ENCODE measurements around the gene SLC26A2. TPM values are rescaled to one million over a fixed set of nuclear protein-coding genes. Genes with fewer than 3 reads are reported as not detected.
"Not testable (repeated sequence)": the region's sequence is repeated elsewhere in the genome, so short reads cannot be mapped to it uniquely, and the experiment has no call there.

The SLC26A2 gene
- total RNA-seq, 4 donors from 2014 or later = 14.8 to 21.8 (median 16.6) TPM

DNA sequence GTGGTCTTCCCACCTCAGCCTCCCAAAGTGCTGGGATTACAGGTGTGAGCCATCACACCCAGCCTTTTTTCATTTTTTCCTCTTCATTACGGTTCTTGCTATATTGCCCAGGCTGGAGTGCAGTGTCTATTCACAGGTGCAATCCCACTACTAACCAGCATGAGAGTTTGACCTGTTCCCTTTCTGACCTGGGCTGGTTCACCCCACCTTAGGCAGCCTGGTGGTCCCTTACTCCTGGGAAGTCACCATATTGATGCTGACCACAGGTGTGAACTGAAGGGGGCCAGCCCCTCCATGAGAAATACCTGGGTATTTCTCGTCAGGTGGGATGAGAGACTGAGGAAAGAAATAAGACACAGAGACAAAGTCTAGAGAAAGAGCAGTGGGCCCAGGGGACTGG is 18.4 kb upstream of the SLC26A2 start:
- TF ChIP-seq, protein P1, sequence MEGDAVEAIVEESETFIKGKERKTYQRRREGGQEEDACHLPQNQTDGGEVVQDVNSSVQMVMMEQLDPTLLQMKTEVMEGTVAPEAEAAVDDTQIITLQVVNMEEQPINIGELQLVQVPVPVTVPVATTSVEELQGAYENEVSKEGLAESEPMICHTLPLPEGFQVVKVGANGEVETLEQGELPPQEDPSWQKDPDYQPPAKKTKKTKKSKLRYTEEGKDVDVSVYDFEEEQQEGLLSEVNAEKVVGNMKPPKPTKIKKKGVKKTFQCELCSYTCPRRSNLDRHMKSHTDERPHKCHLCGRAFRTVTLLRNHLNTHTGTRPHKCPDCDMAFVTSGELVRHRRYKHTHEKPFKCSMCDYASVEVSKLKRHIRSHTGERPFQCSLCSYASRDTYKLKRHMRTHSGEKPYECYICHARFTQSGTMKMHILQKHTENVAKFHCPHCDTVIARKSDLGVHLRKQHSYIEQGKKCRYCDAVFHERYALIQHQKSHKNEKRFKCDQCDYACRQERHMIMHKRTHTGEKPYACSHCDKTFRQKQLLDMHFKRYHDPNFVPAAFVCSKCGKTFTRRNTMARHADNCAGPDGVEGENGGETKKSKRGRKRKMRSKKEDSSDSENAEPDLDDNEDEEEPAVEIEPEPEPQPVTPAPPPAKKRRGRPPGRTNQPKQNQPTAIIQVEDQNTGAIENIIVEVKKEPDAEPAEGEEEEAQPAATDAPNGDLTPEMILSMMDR (IDR thresholded peaks at IDR 0.05) = no peak
- no peak for ATAC-seq (ENCODE audit: low FRiP score)

DNA sequence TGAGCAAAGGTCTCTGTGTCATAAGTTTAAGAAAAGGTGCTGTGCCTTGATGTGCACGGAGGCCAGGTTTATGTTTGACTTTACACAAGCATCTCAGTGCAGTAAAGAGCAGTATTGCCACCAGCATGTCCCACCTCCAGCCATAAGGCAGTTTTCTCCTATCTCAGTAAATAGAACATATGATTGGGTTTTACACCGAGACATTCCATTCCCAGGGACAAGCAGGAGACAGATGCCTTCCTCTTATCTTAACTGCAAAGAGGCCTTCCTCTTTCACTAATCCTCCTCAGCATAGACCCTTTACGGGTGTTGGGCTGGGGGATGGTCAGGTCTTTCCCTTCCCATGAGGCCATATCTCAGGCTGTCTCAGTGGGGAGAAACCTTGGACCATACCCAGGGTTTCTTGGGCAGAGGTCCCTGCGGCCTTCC is 17.8 kb upstream of the SLC26A2 start:
- not testable (repeated sequence) for DNase-seq (ENCODE audit: low spot score); ATAC-seq (ENCODE audit: low FRiP score)

More for the DNA sequence above, 18.4 kb upstream of the SLC26A2 start:
- DNase-seq (ENCODE audit: low spot score) = no peak

DNA sequence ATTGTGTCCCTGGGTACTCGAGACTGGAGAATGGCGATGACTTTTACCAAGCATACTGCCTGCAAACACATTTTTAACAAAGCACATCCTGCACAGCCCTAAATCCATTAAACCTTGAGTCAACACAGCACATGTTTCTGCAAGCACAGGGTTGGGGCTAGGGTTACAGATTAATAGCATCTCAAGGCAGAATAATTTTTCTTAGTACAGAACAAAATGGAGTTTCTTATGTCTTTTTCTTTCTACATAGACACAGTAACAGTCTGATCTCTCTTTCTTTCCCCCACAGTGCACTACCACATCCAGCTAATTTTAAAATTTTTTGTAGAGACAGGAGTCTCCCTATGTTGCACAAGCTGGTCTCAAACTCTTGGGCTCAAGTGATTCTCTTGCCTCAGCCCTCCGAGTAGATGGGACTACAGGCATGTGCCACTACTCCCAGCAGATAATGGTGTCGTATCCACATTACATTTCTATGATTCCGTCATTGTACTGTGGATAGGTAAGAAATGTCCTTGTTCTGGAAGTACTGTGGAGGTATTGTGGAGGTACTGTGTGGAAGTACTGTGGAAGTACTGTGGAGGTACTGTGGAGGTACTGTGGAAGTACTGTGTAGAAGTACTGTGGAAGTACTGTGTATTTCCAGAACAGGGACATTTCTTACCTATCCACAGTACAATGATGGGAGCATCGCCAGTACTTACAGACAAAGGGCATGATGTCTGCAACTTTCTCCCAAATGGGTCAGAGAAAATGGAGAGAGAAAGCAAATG is 17.2 kb upstream of the SLC26A2 start:
- not testable (repeated sequence) for ATAC-seq (ENCODE audit: low FRiP score)

DNA sequence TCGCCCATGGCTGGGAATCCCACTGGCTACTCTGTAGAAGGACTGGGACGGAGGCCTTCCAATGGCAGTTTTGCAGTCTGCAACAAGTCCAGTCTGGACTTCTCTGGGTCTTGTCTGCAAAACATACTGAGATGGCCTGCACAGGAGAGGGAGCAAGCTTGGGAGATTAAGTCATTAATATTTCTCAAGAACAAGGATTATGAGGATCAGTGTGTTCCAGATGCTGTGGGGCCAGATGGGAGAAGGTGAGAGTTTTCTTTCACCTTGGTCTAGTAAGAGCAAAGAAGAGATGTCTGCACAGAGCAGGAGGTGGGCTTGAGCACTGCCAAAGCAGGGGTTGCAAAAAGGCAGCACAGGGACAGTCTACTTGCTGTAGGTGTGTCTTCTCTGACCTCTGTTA is 15.9 kb upstream of the SLC26A2 start, which contains the start of gene PDE6A:
Gene PDE6A, minus strand, starts transcription at position 128 of the 400 bp plus-strand sequence. Its CDS starts 120 bp downstream, at position 8.
- DNase-seq (ENCODE audit: low spot score) (no peak), ATAC-seq (ENCODE audit: low FRiP score) (no peak)
- TF ChIP-seq, protein P1 (IDR thresholded peaks at IDR 0.05) = no peak

More for the DNA sequence above, 17.2 kb upstream of the SLC26A2 start:
- DNase-seq (ENCODE audit: low spot score) = not testable (repeated sequence)

DNA sequence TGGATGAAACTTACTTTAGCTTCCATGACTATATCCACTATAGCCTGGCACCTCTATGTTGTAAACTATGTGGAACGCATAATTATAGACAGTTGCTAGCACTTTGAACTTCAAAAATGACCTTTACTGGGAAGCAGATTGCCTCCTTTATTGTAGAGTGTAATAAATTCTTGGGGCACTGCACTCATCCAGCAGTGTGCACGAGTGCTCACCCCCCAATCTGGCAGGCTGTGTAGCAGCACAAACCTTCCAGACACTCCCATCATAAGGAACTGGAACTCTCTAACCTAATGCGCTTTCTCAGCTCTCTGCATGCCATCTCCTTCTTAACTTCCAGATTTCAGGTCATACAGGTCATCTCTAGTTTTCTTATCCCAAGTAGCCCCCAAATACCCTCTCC is 14.4 kb upstream of the SLC26A2 start:
- TF ChIP-seq, protein P1 (IDR thresholded peaks at IDR 0.05) = no peak
- no peak for DNase-seq (ENCODE audit: low spot score)
- ATAC-seq (ENCODE audit: low FRiP score) = no peak

DNA sequence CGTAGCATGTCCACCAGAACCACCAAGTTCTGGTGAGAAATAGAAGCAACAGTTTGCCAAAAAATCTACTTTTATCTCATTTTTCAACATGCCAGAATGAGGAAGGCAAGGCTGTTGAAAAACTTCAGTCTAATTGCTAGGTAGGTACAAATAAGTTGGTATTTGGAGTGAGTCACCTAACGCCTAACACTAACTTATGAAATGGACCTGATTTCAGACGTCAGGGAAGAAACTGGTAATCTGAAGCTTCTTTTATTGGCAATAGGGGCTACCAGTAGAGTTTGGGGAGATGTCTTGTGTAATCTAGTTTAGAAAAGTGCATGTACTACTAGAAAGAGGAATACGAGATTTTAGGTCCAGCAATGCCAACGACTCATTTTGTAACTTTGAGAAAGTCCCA is 11.6 kb upstream of the SLC26A2 start:
- DNase-seq (ENCODE audit: low spot score) = no peak
- peak; percentile 68 for ATAC-seq (ENCODE audit: low FRiP score)
- TF ChIP-seq, protein P1 (IDR thresholded peaks at IDR 0.05) = no peak

DNA sequence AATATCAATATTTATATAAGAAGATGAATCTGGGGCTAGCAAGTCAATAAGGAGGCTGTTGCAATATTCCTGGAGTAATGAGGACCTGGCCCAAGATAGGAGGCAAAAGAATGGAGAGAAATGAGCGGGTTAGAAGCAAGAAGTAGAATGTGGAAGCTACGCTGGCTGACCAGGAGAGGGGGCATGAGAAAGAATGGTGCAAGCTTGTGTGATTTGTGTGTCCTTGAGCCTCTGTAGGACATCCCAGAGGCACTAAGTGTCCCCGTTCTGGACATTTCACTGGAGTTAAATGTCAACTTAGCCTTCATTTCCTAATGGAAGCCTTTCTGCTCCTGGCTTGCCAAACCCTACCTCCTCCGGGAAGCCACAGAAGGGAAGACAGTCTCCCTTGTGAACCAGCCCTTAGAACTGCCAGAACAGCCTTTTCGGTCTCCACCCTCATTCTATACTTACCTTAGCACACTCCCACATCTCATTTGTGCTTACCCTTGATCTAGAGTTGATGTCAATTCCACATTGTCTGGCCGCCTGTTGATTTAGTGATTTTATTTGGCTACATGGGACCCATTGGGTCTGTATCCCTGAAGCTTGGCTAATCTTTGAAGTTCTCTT is 9.3 kb upstream of the SLC26A2 start:
- TF ChIP-seq, protein P1 (IDR thresholded peaks at IDR 0.05) = no peak
- DNase-seq (ENCODE audit: low spot score) (no peak), ATAC-seq (ENCODE audit: low FRiP score) (no peak)

All from omental fat pad (tissue), 4 donors.